Liver (tissue), 9 donors: ENCODE results near the gene SKI. TPM values are rescaled to one million over a fixed set of nuclear protein-coding genes. Genes with fewer than 3 reads are reported as not detected.

ENCODE experiments used
- DNase-seq: peaks from one replicate; pipeline ENCODE4 v3.0.0-alpha.2; 2017; ENCODE audit warnings: low spot score
- H3K27ac ChIP-seq, 2 donors: one replicate each; pipeline ENCODE4 v1.7.0; 2013; ENCODE audit warnings: inconsistent platforms in 2 of 2, low read length in 2 of 2, control low read depth in 1 of 2, low read depth in 1 of 2, mild to moderate bottlenecking in 1 of 2
- H3K27me3 ChIP-seq, 4 donors: one replicate each; pipeline versions ENCODE4 v1.6.1 to v1.7.0; 2013; ENCODE audit warnings: low read length in 3 of 4, inconsistent platforms in 1 of 4, mild to moderate bottlenecking in 1 of 4, moderate library complexity in 1 of 4; ENCODE audit not compliant: control insufficient read depth in 4 of 4, insufficient read depth in 4 of 4
- H3K36me3 ChIP-seq, 4 donors: one replicate each; pipeline versions ENCODE4 v1.6.1 to v1.7.0; 2013; ENCODE audit warnings: low read length in 3 of 4, mild to moderate bottlenecking in 3 of 4, low read depth in 1 of 4, moderate library complexity in 1 of 4; ENCODE audit not compliant: control insufficient read depth in 4 of 4, insufficient read depth in 3 of 4
- H3K4me1 ChIP-seq, 4 donors: one replicate each; pipeline versions ENCODE4 v1.6.1 to v1.7.0; 2013; ENCODE audit warnings: low read length in 3 of 4, mild to moderate bottlenecking in 3 of 4, moderate library complexity in 1 of 4; ENCODE audit not compliant: control insufficient read depth in 4 of 4, insufficient read depth in 4 of 4
- H3K4me3 ChIP-seq, 3 donors: one replicate each; pipeline versions ENCODE4 v1.6.1 to v1.7.0; 2013; ENCODE audit warnings: low read length in 3 of 3, control low read depth in 1 of 3, low read depth in 1 of 3, mild to moderate bottlenecking in 1 of 3
- H3K9ac ChIP-seq, 2 donors: one replicate each; pipeline ENCODE4 v1.7.0; 2013; ENCODE audit warnings: low read length in 2 of 2, mild to moderate bottlenecking in 2 of 2, moderate library complexity in 2 of 2, control low read depth in 1 of 2, low read depth in 1 of 2
- H3K9me3 ChIP-seq, 4 donors: one replicate each; pipeline versions ENCODE4 v1.6.1 to v1.7.0; 2013; ENCODE audit warnings: low read length in 3 of 4; ENCODE audit not compliant: control insufficient read depth in 4 of 4
- FOXA2 ChIP-seq: IDR thresholded peaks from 2 replicates; pipeline ENCODE4 v1.6.1; 2016; ENCODE audit warnings: antibody characterized with exemption
- GABPA ChIP-seq, 2 donors: IDR thresholded peaks in 1 of 2; conservative IDR thresholded peaks in 1 of 2; 2 replicates each; pipeline ENCODE4 v1.6.1; 2016; ENCODE audit warnings: antibody characterized with exemption in 2 of 2, mild to moderate bottlenecking in 1 of 2, moderate library complexity in 1 of 2
- HNF4A ChIP-seq, 2 donors: conservative IDR thresholded peaks; 2 replicates each; pipeline ENCODE4 v1.6.1; 2016; ENCODE audit warnings: antibody characterized with exemption in 2 of 2, mild to moderate bottlenecking in 2 of 2
- JUND ChIP-seq, 2 donors: IDR thresholded peaks; 2 replicates each; pipeline ENCODE4 v1.6.1; 2016; ENCODE audit warnings: antibody characterized with exemption in 2 of 2
- MAX ChIP-seq: IDR thresholded peaks from 2 replicates; pipeline ENCODE4 v1.6.1; 2016; ENCODE audit warnings: antibody characterized with exemption
- NR2F2 ChIP-seq: IDR thresholded peaks from 2 replicates; pipeline ENCODE4 v1.6.1; 2016; ENCODE audit warnings: antibody characterized with exemption
- RAD21 ChIP-seq, 2 donors: IDR thresholded peaks; 2 replicates each; pipeline ENCODE4 v1.6.1; 2016; ENCODE audit warnings: antibody characterized with exemption in 2 of 2, mild to moderate bottlenecking in 2 of 2
- REST ChIP-seq: IDR thresholded peaks from 2 replicates; pipeline ENCODE4 v1.6.1; 2016; ENCODE audit warnings: antibody characterized with exemption, mild to moderate bottlenecking
- RXRA ChIP-seq, 2 donors: IDR thresholded peaks; 2 replicates each; pipeline ENCODE4 v1.6.1; 2017 to 2018; ENCODE audit warnings: antibody characterized with exemption in 2 of 2, mild to moderate bottlenecking in 1 of 2
- SP1 ChIP-seq: IDR thresholded peaks from 2 replicates; pipeline ENCODE4 v1.6.1; 2018; ENCODE audit warnings: antibody characterized with exemption, mild to moderate bottlenecking
- YY1 ChIP-seq: IDR thresholded peaks from 2 replicates; pipeline ENCODE4 v1.6.1; 2016; ENCODE audit warnings: antibody characterized with exemption, mild to moderate bottlenecking
- WGBS: extraction: QIAGEN DNeasy Blood & Tissue Kit; methylation state at CpG from one replicate; pipeline ENCODE4 v1.1.7; 2013; 5-methylcytosine and 5-hydroxymethylcytosine counted together
- polyA plus RNA-seq, 2 donors: library from polyadenylated mRNA; stranded (reverse) in 1 of 2; unstranded in 1 of 2; fragments of 200-250 nt in 1 of 2; fragments of >200 nt in 1 of 2; fragmentation: Nextera tagmentation in 1 of 2; extraction: Ambion mirVana in 1 of 2; gene quantifications; one replicate each; pipeline versions ENCODE4 v1.2.1 to v1.2.3, GENCODE V29; 2013 to 2015
- total RNA-seq, 2 donors: library from RNA; depleted of rRNA; stranded (reverse); fragments of >200 nt; gene quantifications; one replicate each; pipeline ENCODE4 v1.2.3, GENCODE V29; 2014
- TF ChIP-seq, protein P1 (sequence below): IDR thresholded peaks from 2 replicates; pipeline ENCODE4 v1.6.1; 2016; ENCODE audit warnings: antibody characterized with exemption
- TF ChIP-seq, protein P2 (sequence below): IDR thresholded peaks from 2 replicates; pipeline ENCODE4 v1.6.1; 2016; ENCODE audit warnings: antibody characterized with exemption
- donor health status: healthy.
- donor health status: healthy.
- donor health status: healthy.
- donor health status: healthy.
- donor health status: healthy.

Gene SKI
- total and polyA plus RNA-seq, 4 donors = 3.2 to 21.3 (median 19.5) TPM

- DNase-seq = no peak
- no peak overlapping the region for H3K4me3 ChIP-seq
- no peaks in the 10 kb centered on the region for H3K27me3 ChIP-seq
- peaks cover 24 to 45% (median 27%) of the 10 kb centered on the region in 4 donors for H3K36me3 ChIP-seq
- H3K4me1 ChIP-seq = peaks cover 5 to 24% (median 9%) of the 10 kb centered on the region in 4 donors
- no peak overlapping the region for H3K27ac ChIP-seq
- 92% methylated on average over 20 of the region's 20 CpGs for WGBS
- H3K9ac ChIP-seq = no peak overlapping the region
- H3K9me3 ChIP-seq = no peaks in the 10 kb centered on the region
- TF ChIP-seq FOXA2 = no peak
- no peak for TF ChIP-seq SP1
- TF ChIP-seq, protein P1, sequence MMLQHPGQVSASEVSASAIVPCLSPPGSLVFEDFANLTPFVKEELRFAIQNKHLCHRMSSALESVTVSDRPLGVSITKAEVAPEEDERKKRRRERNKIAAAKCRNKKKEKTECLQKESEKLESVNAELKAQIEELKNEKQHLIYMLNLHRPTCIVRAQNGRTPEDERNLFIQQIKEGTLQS = no peak
- no peak for TF ChIP-seq NR2F2
- no peak for TF ChIP-seq JUND (IDR thresholded peaks at IDR 0.05)
- no peak for TF ChIP-seq MAX
Measured at GRCh38 chr1:2308844-2309243, 80.7 kb downstream of the SKI start.

- H3K36me3 ChIP-seq = peaks cover 15 to 30% (median 21%) of the 10 kb centered on the region in 4 donors
- H3K4me1 ChIP-seq = peaks cover 5 to 34% (median 13%) of the 10 kb centered on the region in 4 donors
- WGBS = 79% methylated on average over 28 of the region's 28 CpGs
- no peak for TF ChIP-seq YY1
- TF ChIP-seq RXRA (IDR thresholded peaks at IDR 0.05) = no peak
- no peak for TF ChIP-seq GABPA (IDR thresholded peaks at IDR 0.05 in 1 of 2, conservative IDR thresholded peaks at IDR 0.05 in 1 of 2)
- TF ChIP-seq JUND (IDR thresholded peaks at IDR 0.05) = no peak
- no peak for TF ChIP-seq REST
- no peak for TF ChIP-seq RAD21 (IDR thresholded peaks at IDR 0.05)
- TF ChIP-seq, protein P2, sequence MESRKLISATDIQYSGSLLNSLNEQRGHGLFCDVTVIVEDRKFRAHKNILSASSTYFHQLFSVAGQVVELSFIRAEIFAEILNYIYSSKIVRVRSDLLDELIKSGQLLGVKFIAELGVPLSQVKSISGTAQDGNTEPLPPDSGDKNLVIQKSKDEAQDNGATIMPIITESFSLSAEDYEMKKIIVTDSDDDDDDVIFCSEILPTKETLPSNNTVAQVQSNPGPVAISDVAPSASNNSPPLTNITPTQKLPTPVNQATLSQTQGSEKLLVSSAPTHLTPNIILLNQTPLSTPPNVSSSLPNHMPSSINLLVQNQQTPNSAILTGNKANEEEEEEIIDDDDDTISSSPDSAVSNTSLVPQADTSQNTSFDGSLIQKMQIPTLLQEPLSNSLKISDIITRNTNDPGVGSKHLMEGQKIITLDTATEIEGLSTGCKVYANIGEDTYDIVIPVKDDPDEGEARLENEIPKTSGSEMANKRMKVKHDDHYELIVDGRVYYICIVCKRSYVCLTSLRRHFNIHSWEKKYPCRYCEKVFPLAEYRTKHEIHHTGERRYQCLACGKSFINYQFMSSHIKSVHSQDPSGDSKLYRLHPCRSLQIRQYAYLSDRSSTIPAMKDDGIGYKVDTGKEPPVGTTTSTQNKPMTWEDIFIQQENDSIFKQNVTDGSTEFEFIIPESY = no peak
- TF ChIP-seq NR2F2 = no peak
- no peak for TF ChIP-seq HNF4A (conservative IDR thresholded peaks at IDR 0.05)
- no peaks in the 10 kb centered on the region for H3K27me3 ChIP-seq
- H3K27ac ChIP-seq = no peak overlapping the region
- H3K9me3 ChIP-seq = no peaks in the 10 kb centered on the region
- no peak overlapping the region for H3K9ac ChIP-seq
- no peak overlapping the region for H3K4me3 ChIP-seq
- DNase-seq = no peak
Measured at GRCh38 chr1:2310332-2311183, 82.4 kb downstream of the SKI start.
